GM10248 (cell line): ENCODE measurements around the gene ATF7IP.

Experiments used
- CTCF ChIA-PET: fragments of 300-600 bp; sonication (Branson Sonifier 250); formaldehyde crosslinking; extraction: SDS; loops from one replicate; lab custom pipeline; 2021; ENCODE audit warnings: antibody characterized with exemption; lab: Yijun Ruan, JAX
- POLR2A ChIA-PET: fragments of 350-650 bp; sonication (Branson Sonifier 250); formaldehyde crosslinking; extraction: SDS; loops from one replicate; lab custom pipeline; 2020; ENCODE audit warnings: antibody characterized with exemption; lab: Yijun Ruan, JAX
- DNase-seq: peaks from one replicate; pipeline ENCODE4 v3.0.0; 2012; ENCODE audit errors: extremely low spot score
- TF ChIP-seq, protein P1 (sequence below): IDR thresholded peaks from 2 replicates; pipeline ENCODE4 v1.5.1; 2012; ENCODE audit warnings: mild to moderate bottlenecking, low read depth; ENCODE audit errors: extremely low read depth, missing control alignments, control extremely low read depth

Gene ATF7IP

DNA sequence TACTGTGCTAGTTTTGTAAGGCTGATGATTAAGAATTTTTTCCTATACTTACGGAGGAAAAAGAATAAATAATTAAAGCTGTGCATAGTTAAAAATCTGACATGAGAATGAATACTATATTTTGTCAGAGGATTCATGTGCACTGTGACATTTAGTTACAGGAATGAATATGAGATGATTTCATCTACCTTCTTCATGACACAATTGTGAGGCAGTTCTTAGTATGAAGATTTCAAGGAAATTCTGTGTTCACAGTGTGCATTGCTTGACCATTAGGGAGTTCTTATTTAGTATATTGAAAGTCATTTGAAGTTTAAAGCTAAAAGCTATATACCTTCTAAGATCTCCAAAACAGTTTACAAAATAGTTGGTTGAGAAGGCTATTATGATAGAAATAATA is 70.1 kb downstream of the ATF7IP start:
- ChIA-PET POLR2A (no interaction called here), CTCF (interaction anchor here (0.9 to 2.3 kb wide), 3 partner anchors 18 to 197 kb away, joined by 3 to 8 read pairs (median 8); no protein-coding TSS in a partner anchor)
- DNase-seq = no peak
- TF ChIP-seq, protein P1, sequence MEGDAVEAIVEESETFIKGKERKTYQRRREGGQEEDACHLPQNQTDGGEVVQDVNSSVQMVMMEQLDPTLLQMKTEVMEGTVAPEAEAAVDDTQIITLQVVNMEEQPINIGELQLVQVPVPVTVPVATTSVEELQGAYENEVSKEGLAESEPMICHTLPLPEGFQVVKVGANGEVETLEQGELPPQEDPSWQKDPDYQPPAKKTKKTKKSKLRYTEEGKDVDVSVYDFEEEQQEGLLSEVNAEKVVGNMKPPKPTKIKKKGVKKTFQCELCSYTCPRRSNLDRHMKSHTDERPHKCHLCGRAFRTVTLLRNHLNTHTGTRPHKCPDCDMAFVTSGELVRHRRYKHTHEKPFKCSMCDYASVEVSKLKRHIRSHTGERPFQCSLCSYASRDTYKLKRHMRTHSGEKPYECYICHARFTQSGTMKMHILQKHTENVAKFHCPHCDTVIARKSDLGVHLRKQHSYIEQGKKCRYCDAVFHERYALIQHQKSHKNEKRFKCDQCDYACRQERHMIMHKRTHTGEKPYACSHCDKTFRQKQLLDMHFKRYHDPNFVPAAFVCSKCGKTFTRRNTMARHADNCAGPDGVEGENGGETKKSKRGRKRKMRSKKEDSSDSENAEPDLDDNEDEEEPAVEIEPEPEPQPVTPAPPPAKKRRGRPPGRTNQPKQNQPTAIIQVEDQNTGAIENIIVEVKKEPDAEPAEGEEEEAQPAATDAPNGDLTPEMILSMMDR = no peak

DNA sequence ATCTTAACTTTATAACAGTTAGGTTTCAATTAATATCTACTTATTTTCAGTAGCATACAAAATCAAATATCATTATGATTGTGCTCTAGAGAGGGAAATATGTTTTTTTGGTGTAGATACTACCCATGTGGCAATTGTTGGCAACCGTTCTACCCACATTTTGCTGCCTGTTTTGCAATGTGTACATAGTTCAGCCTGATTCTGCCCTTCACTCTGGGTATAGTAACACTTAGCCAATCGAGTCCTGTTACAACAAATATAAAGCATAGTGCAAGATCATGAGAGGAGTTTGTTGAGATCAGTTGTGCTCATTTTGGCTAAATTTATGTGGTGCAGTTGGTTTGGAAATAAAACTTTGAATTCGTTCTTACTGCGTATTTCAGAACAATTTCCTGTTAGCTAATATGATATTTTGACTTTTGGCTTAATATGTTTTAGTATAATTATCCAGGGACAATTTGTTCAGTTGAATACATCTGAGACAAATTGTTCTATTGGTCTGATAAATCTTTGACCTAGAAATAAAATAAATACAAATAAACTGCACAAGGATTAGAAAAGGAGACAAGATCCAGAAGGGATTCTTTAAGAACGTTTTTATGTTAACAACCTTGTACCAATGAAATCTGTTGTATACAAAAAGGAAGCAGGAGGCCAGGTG is 76.9 kb downstream of the ATF7IP start:
- POLR2A ChIA-PET = no interaction called here
- CTCF ChIA-PET = no interaction called here
- TF ChIP-seq, protein P1 = no peak
- DNase-seq = no peak

DNA sequence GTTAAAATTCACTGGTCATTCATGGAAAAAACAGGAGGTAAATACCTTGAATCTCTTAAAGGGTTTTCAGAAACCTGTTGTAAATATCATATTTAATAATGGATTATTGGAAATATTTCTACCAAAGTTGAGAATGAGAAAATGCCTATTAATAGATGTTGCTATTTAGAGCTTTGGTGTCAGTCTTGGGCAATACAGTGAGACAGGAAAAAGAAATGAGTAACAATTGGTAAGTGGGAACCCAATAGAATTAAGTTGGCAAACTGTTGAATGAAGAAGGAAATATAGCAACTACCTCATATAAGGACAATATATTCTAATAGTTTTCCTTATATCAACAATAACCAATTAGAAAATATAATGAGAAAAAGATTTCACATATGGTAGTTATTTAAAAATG is 78.0 kb downstream of the ATF7IP start:
- ChIA-PET POLR2A (no interaction called here), CTCF (no interaction called here)
- no peak for DNase-seq
- TF ChIP-seq, protein P1 = no peak

DNA sequence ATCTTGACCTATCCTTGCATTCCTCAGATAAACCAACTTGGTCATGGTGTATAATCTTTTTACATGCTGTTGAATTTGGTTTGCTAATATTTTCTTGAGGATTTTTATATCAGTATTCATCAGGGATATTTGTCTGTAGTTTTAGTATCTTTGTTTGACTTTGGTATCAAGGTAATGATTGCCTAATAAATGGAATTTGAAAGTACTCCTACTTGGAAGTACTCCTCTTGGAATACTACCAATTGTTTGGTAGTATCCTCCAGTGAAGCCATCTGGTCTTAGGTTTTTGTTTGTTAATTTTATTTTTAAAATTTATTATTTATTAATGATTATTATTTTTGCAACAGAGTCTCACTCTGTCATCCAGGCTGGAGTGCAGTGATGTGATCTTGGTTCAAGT is 85.0 kb downstream of the ATF7IP start:
- DNase-seq = no peak
- TF ChIP-seq, protein P1 = no peak
- ChIA-PET POLR2A (no interaction called here), CTCF (no interaction called here)

DNA sequence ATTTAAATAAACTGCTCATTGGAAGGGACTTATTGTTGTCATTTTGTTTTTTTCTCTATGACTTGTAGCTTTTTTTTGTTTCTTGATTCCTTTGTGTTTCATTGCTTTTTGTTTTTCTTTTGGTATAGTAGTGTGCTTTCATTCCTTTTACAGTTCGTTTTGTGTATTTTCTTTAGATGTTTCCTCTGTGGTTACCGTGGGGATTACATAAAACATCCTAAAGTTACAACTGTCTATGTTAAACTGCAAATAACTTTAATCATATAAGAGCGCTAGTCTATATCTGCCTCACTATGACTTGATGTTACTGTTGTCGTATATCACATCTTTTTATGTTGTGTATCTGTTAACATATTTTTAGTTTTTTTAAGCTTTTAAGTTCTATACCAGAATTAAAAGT is 86.9 kb downstream of the ATF7IP start:
- no peak for DNase-seq
- ChIA-PET CTCF (interaction anchor here (1.0 to 2.5 kb wide), 5 partner anchors 12 to 214 kb away, joined by 3 to 15 read pairs (median 4); no protein-coding TSS in a partner anchor), POLR2A (no interaction called here)
- TF ChIP-seq, protein P1 = no peak

DNA sequence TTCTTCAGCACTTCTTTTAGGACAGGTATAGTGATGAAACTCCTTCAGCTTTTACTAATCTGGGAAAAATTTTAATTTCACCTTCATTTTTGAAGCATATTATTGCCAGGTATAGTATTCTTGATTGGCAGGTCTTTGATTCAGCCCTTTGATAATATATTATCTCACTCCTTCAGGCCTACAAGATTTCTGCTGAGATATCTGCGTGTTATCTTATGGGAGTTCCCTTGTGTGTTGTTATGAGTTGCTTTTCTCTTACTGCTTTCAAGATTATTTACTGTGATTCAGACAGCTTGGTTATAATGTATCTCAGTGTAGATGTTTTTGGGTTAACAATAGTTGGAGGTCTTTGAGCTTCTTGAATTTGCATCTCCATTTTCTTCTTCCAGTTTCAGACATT is 87.4 kb downstream of the ATF7IP start:
- CTCF ChIA-PET = interaction anchor here (1.0 to 2.5 kb wide), 8 partner anchors 11 to 215 kb away, joined by 3 to 15 read pairs (median 4); no protein-coding TSS in a partner anchor
- no peak for DNase-seq

More for the DNA sequence above, 87.4 kb downstream of the ATF7IP start:
- POLR2A ChIA-PET = no interaction called here
- TF ChIP-seq, protein P1 = no peak
